ENCODE results near the gene FBH1.

Gene FBH1

DNA sequence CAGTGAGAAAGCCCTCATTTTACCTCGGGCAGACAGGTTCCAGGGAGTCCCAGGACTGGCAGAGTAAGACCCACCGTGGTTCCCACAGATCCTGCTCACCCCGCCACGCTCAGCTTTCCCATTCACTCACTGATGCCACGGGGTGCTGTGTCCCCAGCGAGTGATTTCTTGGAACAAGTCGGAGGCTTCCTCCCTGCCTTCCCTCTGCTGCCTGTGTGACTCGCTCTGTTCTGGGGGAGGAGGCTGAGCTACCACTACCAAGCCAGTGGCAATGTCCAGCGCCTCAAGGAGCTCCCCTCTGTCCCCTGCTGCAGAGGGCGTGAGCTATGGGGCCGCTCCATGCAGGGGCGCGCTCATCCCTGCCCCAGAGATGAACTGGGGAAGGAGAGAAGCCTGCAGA lies 74.7 kb downstream of the FBH1 start:
- H3K27me3 Mint-ChIP-seq (ENCODE audit: low read depth, poor library complexity) = peaks cover 25% of the 10 kb centered on the region
- peaks cover 9% of the 10 kb centered on the region for H3K4me1 Mint-ChIP-seq
- TF ChIP-seq, protein P1, sequence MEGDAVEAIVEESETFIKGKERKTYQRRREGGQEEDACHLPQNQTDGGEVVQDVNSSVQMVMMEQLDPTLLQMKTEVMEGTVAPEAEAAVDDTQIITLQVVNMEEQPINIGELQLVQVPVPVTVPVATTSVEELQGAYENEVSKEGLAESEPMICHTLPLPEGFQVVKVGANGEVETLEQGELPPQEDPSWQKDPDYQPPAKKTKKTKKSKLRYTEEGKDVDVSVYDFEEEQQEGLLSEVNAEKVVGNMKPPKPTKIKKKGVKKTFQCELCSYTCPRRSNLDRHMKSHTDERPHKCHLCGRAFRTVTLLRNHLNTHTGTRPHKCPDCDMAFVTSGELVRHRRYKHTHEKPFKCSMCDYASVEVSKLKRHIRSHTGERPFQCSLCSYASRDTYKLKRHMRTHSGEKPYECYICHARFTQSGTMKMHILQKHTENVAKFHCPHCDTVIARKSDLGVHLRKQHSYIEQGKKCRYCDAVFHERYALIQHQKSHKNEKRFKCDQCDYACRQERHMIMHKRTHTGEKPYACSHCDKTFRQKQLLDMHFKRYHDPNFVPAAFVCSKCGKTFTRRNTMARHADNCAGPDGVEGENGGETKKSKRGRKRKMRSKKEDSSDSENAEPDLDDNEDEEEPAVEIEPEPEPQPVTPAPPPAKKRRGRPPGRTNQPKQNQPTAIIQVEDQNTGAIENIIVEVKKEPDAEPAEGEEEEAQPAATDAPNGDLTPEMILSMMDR (IDR thresholded peaks at IDR 0.05) = no peak
- no peak for DNase-seq
- H3K36me3 Mint-ChIP-seq (ENCODE audit: low read depth) = no peaks in the 10 kb centered on the region
- no peaks in the 10 kb centered on the region for H3K9me3 Mint-ChIP-seq
- H3K4me3 Mint-ChIP-seq = no peak overlapping the region
- no peak overlapping the region for H3K27ac Mint-ChIP-seq

DNA sequence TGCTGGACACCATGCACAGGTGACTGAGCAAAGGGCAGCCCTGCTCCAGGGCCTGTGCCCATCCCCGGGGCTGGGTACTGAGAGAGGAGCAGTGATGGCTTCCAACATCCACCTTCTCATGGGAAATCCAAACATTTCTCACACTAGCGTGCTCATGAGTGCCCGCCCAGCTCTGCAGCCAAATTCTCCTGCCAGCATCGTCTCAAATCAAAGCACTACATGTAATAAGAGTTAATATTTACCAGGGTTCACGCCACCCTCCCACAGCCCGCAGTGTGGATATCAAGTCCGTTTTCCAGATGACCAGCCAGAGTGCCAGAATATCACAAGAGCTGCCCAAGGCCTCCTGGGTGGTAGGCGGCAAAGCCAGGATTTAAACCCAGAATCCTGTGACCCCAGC lies 75.2 kb downstream of the FBH1 start:
- peaks cover 25% of the 10 kb centered on the region for H3K27me3 Mint-ChIP-seq (ENCODE audit: low read depth, poor library complexity)
- H3K4me1 Mint-ChIP-seq = peaks cover 9% of the 10 kb centered on the region
- DNase-seq = no peak
- H3K27ac Mint-ChIP-seq = no peak overlapping the region
- no peaks in the 10 kb centered on the region for H3K9me3 Mint-ChIP-seq
- H3K4me3 Mint-ChIP-seq = no peak overlapping the region
- H3K36me3 Mint-ChIP-seq (ENCODE audit: low read depth) = no peaks in the 10 kb centered on the region
- TF ChIP-seq, protein P1 (IDR thresholded peaks at IDR 0.05) = no peak

DNA sequence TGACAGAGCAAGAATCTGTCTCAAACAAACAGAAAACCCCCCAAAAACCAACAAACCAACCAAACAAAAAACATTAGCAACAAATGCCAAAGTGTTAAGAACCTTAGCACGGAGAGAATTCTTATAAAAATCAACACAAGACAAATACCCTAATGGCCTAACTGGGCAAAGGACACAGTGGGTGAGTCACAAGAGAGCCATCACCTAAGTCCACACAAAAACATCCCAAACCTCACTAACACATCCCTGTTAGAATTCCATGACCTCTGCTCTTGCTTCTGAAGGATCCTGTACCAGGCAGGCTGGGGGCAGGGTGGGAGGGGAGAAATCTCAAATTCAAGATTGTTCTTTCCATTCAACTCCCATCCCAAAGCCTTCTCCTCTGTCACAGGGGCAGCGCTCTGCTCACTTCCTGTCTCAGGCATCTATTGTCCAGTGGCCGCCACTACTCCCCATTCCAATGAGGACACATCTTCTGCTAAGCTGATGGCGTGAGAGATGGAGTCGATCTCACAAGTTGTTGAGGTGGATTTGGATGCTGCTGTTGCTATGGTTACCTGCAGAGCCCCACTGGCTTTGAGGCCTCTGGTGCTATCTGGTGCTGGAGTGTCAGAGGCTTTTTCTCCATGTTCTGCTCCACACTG lies 78.1 kb downstream of the FBH1 start:
- no peaks in the 10 kb centered on the region for H3K4me1 Mint-ChIP-seq
- H3K9me3 Mint-ChIP-seq = no peaks in the 10 kb centered on the region
- TF ChIP-seq, protein P1 (IDR thresholded peaks at IDR 0.05) = no peak
- no peak for DNase-seq
- H3K27me3 Mint-ChIP-seq (ENCODE audit: low read depth, poor library complexity) = peaks cover 33% of the 10 kb centered on the region
- no peak overlapping the region for H3K27ac Mint-ChIP-seq
- no peaks in the 10 kb centered on the region for H3K36me3 Mint-ChIP-seq (ENCODE audit: low read depth)
- no peak overlapping the region for H3K4me3 Mint-ChIP-seq

DNA sequence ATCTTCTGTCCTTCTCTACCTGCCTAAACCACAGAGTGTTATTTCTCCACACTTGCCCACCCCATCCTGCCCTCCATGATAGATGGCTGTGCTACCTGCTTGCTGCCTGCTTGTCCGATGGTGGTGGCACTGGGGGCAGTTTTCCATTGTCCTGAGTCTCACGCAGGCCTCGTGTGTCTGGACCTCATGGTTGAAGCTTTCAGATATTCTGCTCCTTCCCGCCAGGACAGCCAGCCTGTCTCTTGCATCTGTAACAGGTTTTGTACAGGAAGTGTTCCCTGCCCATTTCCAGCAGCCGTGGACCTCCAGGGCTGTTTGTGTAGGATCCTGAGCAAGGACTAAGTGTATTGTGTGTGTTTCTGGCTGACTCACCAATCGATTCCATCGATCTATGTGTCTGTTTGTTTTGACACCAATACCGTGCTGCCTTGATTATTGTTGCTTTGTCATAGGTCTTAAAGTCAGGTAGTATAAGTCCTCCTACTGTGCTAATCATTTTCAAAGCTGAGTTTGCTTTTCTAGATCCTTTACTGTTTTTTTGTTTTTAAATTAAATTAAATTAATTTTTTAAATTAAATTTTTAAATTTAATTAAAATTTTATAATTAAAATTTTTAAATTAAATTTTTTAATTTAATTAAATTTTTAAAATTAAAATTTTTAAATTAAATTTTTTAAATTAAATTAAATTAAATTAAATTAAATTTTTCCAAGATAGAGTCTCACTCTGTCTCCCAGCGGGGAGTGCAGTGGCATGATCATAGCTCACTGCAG lies 78.8 kb downstream of the FBH1 start:
- Mint-ChIP-seq H3K4me3 (no peak overlapping the region), H3K9me3 (no peaks in the 10 kb centered on the region), H3K36me3 (ENCODE audit: low read depth) (no peaks in the 10 kb centered on the region), H3K27me3 (ENCODE audit: low read depth, poor library complexity) (peaks cover 40% of the 10 kb centered on the region), H3K27ac (no peak overlapping the region), H3K4me1 (no peaks in the 10 kb centered on the region)
- no peak for DNase-seq
- TF ChIP-seq, protein P1 (IDR thresholded peaks at IDR 0.05) = no peak

DNA sequence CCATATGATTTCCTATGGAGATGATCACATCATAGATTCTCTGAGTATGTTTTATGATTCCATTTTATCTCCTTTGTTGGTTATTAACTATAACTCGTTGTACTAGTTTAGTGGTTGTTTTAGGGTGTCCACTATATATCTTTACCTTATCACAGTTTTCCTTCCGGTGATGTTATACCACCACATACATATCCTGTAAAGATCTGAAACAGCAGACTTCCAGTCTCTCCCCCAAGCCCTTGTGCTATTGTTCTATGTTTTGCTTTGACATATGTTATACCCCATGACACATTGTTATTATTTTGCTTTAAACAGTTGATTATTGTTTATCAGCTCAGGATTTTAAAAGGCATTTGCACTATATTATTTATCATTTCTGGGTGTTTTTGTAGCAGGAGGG lies 80.0 kb downstream of the FBH1 start:
- Mint-ChIP-seq H3K4me1 (no peaks in the 10 kb centered on the region), H3K9me3 (no peaks in the 10 kb centered on the region), H3K4me3 (no peak overlapping the region), H3K27ac (no peak overlapping the region), H3K36me3 (ENCODE audit: low read depth) (no peaks in the 10 kb centered on the region), H3K27me3 (ENCODE audit: low read depth, poor library complexity) (peaks cover 47% of the 10 kb centered on the region)
- TF ChIP-seq, protein P1 (IDR thresholded peaks at IDR 0.05) = no peak
- DNase-seq = no peak

DNA sequence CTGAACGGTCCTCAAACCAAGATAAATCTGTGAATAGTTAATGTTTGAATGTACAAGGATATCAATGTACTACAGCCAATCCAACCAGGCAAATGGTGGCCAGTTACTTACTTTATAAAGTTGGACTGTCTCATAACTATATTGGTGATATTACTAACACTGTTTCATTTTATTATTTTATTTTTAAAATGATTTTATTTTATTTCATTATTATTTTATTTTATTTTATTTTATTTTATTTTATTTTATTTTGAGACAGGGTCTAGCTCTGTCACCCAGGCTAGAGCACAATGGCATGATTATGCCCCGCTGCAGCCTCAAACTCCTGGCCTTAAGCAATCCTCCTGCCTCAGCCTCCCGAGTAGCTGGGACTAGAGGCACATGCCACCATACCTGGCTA lies 80.5 kb downstream of the FBH1 start:
- no peaks in the 10 kb centered on the region for H3K36me3 Mint-ChIP-seq (ENCODE audit: low read depth)
- H3K27ac Mint-ChIP-seq = no peak overlapping the region
- H3K4me1 Mint-ChIP-seq = no peaks in the 10 kb centered on the region
- H3K4me3 Mint-ChIP-seq = no peak overlapping the region
- DNase-seq = no peak
- H3K9me3 Mint-ChIP-seq = no peaks in the 10 kb centered on the region
- peaks cover 52% of the 10 kb centered on the region for H3K27me3 Mint-ChIP-seq (ENCODE audit: low read depth, poor library complexity)
- TF ChIP-seq, protein P1 (IDR thresholded peaks at IDR 0.05) = no peak
